NCI-H187 treated with DMSO at 0.1 percent for 48 hours (cell line): Measurements from ENCODE around the gene LYPLA2.
"Not testable (repeated sequence)": the region's sequence is repeated elsewhere in the genome, so short reads cannot be mapped to it uniquely, and the experiment has no call there.

ENCODE experiments used
- DNase-seq: peaks from one replicate; lab custom pipeline; 2025; lab: John Stamatoyannopoulos, UW

Gene LYPLA2

GRCh38 chr1:23801338-23801748, 10.4 kb downstream of the LYPLA2 start:
- no peak for DNase-seq

DNA sequence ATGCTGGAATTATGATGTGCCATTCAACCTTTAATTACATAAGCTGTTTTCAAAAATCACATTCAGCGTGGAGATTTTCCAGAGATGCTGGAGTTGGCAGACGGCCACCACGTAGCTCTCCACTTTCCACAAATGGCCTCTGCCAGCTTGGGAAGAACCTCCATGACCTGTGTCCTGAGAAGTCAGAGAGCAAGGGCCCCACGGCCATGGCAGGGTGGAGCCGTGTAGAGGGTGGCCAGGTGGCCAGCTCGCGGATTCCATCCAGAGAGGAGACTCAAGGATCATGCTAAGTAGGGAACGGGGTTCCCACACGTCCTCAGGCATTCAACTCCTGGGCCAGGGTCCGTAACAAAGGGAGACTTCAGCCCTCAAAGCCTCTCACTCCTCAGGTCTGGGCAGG, 10.9 kb downstream of the LYPLA2 start:
- no peak for DNase-seq

DNA sequence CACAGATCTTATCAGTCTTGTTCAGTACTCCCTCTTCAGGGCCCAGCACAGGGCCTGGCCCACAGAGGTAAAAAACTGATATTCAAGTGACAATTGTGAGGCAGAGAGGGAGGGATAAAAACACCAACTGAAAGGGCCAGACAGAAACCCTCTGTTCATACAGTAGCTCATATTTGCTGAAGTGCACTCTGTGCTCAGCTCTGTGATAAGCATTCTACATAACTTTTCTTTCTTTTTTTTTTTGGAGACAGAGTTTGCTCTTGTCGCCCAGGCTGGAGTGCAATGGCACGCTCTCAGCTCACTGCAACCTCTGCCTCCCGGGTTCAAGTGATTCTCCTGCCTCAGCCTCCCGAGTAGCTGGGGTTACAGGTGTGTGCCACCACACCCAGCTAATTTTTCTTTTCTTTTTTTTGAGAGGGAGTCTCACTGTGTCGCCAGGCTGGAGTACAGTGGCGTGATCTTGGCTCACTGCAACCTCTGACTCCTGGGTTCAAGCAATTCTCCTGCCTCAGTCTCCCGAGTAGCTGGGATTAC, 11.9 kb downstream of the LYPLA2 start:
- not testable (repeated sequence) for DNase-seq

GRCh38 chr1:23803674-23804073, 12.7 kb downstream of the LYPLA2 start:
- no peak for DNase-seq

DNA sequence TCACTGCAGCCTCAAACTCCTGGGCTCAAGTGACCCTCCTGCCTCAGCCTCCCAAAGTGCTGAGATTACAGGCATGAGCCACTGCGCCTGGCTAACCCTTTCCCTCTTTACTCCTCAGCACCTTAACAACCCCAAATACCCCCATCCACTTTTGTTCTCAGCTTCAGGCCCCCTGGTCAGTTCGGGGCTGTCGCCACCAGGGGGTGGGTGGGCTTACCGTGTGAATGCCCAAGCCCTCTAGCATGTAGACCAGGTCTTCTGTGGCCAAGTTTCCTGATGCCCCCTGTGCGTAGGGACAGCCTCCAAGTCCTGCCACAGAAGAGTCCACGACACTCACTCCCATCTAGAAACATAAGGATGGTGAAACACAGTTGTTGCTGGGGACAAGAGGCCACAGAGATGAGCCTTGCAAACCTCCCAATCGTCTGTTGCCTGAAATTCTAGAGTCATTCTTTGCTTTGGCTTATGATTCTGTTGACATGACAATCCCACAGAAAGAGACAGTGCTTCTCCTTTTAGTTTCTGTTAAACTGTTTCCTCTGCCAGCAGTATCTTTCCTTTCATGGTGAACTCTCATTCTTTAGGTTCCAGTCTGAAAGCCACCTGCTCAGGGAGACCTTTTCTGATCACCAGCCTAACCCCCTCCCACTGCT, 13.4 kb downstream of the LYPLA2 start:
- no peak for DNase-seq

GRCh38 chr1:23805025-23805424, 14.1 kb downstream of the LYPLA2 start:
- DNase-seq: no peak

DNA sequence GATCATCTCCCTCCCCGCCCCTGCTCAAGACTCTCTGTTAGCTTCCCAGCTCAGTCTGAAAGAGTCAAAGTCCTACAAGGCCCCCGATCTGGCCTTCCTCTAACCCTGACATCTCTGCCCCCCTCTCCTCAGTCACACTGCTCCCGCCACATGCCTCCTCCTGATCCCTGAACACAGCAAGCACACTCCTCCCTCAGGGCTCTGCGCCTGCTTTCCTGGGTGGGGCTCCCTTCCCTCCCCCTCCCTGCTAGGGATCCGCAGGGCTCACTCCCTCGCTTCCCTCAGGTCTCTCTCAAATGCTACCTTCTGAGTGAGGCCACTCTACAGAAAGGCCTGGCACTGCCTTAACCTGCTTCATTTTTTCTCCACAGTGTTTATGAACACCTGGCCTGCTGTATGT, 15.3 kb downstream of the LYPLA2 start:
- DNase-seq: no peak

DNA sequence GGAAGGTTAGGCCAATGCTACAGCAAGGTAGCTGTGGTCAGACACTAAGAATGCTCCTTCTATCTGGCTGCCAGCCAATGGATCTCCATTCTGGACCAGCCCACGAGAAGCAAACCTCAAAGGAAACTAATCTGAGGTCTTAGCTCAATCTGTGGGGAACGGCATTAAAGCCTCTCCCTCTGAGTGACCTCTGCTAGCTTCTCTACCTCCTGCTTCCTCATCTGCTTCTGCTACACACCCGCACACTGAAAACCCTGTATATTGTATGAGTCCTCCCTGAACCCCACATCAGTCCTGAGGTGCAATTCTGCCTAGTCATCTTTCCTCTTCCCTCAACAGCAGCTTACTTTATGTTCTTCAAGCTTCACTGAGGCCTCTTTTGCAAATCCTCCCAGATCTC, 16.5 kb downstream of the LYPLA2 start:
- no peak for DNase-seq

- DNase-seq: peak; percentile 11
Measured at GRCh38 chr1:23809751-23810171, 18.8 kb downstream of the LYPLA2 start.

DNA sequence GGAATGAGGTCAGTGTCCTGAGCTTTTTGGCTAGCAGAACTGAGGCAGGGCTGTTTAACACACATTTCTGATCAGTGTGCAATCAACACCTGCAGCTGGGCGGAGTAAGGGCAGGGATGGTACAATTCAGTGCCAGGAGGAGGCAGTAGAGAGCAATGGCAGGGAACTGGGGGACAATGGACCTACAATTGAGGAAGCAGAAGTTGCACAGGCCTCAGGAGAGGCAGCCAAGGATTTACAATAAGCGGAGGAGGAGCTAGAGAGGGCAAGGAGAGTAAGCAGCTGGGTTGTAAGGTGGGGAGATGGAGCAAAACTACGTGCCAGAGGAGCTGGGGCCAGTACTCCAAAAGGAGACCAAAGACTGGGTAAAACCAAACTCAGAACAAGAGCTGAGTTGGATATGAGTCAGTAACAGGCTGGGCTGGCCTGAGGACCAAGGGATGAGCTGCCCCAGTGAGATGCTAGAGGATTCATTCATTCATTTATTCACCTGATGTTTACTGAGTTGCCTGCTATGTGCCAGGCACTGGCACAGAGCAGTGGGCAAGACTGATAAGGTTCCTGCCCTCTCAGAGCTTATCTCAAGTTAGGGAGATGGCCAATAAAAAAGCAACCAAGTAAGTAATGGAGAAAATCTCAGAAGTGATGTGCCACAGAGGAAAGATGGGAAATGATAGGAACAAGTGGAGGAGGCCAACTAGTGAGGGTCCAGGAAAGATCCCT, 20.0 kb downstream of the LYPLA2 start:
- no peak for DNase-seq

DNA sequence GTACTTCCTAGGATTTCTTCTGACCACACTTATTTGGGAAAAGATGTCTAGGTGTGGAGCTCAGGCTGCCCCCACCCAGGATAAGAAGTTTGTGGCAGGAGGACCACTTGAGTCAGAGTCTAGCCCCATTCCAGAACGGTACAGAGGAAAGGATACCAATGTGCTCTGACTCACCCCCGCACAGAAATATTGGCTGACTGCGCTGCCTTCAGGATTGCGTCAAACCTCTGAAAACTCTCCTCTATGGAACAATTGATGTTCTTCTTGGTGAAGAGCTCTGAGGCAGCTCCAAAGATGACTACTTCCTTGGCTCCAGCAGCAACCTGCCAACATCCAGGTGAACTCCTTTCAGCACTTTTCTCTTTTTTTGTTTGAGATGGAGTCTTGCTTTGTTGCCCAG, 23.1 kb downstream of the LYPLA2 start:
- no peak for DNase-seq

DNA sequence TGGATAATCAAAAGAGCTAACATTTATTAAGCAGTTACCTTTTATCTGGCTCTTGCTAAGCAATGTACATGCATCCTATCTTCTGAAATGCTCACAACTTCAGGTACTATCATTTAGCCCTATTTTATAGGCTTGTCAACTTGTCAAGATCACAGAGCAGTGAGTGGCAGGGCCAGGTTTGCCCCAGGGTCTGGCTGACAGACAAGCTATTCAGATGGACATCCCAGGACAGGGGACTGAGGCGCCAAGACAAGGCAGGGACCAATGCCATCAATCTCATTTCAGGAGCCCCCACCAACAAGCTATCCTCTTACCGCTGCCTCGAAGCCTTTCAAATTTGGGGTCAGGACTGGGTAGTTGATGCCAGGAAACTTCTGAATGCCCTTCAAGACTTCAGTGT, 25.4 kb downstream of the LYPLA2 start:
- DNase-seq: no peak

- DNase-seq: no peak
Measured at GRCh38 chr1:23816906-23817305, 26.0 kb downstream of the LYPLA2 start.

GRCh38 chr1:23817633-23818032, 26.7 kb downstream of the LYPLA2 start:
- no peak for DNase-seq

DNA sequence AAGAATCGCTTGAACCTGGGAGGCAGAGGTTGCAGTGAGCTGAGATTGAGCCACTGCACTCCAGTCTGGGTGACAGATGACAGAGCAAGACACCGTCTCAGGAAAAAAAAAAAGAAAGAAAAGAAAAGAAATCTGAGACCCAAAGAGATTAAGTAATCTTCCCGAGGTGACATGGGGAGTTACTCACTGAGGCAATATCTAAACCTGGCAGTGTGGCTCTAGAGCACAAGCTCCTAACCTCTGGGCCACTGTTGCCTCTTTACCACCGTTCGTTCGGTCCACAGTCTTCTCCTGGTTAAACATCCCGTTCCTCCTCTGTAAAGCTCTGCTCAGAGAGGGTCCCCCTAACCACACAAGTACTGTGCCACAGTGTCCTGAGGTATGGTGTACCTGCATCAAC, 32.8 kb downstream of the LYPLA2 start:
- DNase-seq: no peak

DNA sequence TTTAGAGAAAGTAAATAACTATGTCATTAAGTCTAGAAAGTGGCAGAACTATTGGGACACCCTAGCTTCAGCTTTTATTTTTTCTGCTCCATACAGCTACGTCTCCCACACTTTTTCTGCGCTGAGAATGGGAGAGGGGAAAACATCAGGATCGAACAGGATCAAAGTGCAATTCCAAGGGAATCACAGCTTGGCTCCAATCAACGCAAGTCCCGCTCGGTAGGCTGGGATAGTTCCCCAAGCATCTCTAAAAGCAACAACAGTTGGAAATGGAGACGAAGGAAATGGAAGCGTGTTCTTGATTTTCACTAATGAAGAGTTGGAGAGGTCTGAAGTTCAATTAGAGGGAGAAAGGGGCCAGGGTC, 33.7 kb downstream of the LYPLA2 start:
- DNase-seq: no peak

DNA sequence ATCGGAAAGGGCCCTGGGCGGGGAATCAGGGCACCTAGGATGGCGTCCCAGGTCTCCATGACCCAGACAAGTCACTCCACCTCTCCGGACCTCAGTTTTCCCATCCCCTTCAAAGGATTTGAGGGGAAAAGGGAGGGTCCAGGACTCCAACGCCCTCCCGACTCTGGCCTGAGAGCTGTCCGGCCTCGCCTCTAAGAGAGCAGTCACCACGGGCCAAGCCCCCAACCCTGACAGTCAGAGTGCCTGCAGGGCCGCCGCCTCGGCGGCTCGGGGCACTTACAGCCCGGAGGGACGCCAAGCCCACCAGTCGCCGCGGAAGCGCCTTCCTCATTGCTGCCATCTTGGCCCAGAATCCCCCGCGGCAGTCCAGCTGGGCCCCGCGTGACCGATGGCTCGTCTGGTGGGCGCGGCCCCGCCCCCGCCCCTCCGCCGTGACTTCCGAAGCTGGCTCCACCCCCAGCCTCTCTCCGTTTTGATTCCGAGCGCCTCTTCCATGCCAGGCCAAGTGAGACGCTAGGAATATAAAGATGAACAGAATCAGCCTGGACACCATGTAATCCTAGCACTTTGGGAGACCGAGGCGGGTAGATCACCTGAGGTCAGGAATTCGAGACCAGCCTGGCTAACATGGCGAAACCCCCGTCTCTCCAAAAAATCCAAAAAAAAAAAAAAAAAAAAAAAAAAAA, 34.3 kb downstream of the LYPLA2 start, which contains the start of gene HMGCL:
HMGCL (minus strand) TSS at position 354 of the 686 bp plus-strand sequence; CDS start at position 340, 14 bp downstream.
- DNase-seq: peak; percentile 61

DNA sequence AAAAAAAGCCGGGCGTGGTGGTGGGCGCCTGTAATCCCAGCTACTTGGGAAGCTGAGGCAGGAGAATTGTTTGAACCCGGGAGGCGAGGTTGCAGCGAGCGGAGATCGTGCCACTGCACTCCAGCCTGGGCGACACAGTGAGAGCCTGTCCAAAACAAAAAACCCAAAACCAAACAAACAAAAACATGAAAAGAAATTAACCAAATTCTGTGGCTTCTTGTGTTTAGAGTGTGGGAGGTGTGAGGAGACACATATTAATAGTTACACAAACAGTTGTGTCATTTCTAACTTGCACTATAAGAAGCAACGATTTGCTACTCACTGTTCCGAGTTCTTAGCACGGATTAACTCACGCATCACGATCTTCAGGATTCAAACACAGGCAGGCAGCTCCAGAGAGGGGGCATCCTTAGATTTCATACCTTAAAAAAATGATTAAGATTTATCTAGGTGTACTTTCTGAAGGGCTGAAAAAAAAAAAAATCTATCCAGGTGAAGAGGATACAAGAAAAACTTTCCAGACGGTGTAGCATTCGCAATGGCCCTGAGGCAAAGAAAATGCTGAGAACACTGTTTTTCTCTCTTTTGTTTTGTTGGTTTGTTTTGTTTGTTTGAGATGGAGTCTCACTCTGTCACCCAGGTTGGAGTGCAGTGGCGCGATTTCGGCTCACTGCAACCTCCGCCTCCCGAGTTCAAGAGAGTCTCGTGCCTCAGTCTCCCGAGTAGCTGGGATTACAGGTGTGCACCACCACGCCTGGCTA, 35.0 kb downstream of the LYPLA2 start:
- DNase-seq: no peak

DNA sequence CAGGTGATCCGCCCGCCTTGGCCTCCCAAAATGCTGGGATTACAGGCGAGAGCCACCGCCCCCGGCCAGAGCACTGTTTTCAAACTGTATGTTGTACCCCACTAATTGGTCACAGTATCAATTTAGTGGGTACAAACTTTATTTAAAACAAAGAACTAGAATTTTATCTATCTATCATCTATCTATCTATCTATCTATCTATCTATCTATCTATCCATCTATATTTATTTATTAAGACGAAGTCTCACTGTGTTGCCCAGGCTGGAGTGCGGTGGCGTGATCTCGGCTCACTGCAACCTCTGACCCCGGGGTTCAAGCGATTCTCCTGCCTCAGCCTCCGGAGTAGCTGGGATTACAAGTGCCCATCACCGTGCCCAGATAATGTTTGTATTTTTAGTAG, 35.6 kb downstream of the LYPLA2 start:
- not testable (repeated sequence) for DNase-seq

DNA sequence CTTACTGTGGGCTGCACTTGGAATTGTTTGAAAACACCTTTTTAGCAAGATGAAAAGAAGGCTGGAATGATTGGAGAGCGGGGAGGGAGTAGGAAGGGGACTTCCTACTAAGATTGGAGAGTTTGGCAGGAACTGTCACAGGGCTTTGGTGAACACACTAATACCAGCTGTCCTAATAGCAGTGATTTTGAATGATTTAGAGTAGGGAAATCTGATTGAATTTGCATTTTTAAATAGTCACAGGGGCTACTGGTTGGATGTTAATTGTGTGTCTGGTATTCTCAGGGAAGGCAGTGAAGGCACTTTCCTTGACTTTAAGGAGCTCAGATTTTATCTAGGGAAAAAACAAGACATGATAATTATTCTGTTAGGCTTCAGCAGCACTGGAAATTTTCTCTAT, 36.8 kb downstream of the LYPLA2 start:
- no peak for DNase-seq

DNA sequence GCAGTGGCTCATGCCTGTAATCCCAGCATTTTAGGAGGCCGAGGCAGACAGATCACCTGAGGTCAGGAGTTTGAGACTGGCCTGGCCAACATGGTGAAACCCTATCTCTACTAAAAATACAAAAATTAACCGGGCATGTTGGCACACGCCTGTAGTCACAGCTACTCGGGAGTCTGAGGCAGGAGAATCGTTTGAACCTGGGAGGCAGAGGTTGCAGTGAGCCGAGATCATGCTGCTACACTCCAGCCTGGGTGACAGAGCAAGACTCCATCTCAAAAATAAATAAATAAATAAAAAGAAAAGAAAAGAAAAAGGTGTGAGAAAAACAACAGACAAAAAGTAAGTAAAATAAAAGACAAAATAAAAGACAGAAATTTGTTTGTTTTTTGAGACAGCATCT, 43.2 kb downstream of the LYPLA2 start:
- not testable (repeated sequence) for DNase-seq

DNA sequence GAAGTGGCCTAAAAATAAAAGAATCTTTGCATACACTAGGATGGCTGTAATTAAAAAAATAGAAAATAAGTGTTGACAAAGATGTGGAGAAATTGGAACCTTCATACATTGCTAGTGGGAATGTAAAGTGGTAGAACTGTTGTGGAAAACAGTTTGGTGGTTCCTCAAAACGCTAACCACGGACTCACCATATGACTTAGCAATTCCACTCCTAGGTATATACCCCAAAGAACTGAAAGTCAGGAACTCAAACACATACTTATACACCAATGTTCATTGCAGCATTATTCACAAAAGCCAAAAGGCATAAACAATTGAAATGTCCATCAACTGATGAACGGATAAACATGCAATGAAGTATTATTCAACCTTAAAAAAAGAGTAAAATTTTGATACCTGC, 45.1 kb downstream of the LYPLA2 start:
- no peak for DNase-seq
